Measurements from ENCODE around the gene PADI1.
A peak's percentile ranks its signal among the peaks of the same experiment; 100 is the strongest.

Gene PADI1

GRCh38 chr1:17214876-17215544 lies 10.1 kb downstream of the PADI1 start:
- no peak for DNase-seq (ENCODE audit: low read depth in 1 of 2, low spot score in 1 of 2)

GRCh38 chr1:17215545-17215890 lies 10.6 kb downstream of the PADI1 start:
- no peak for DNase-seq (ENCODE audit: low read depth in 1 of 2, low spot score in 1 of 2)

- no peak for DNase-seq (ENCODE audit: low read depth in 1 of 2, low spot score in 1 of 2)
Measured at GRCh38 chr1:17216078-17216477, 11.2 kb downstream of the PADI1 start.

GRCh38 chr1:17217607-17218006 lies 12.7 kb downstream of the PADI1 start:
- no peak for DNase-seq (ENCODE audit: low read depth in 1 of 2, low spot score in 1 of 2)

- no peak for DNase-seq (ENCODE audit: low read depth in 1 of 2, low spot score in 1 of 2)
Measured at GRCh38 chr1:17218939-17219338, 14.0 kb downstream of the PADI1 start.

- no peak for DNase-seq (ENCODE audit: low read depth in 1 of 2, low spot score in 1 of 2)
Measured at GRCh38 chr1:17220287-17220686, 15.4 kb downstream of the PADI1 start.

- DNase-seq (ENCODE audit: low read depth in 1 of 2, low spot score in 1 of 2), result no peak
Measured at GRCh38 chr1:17222557-17222956, 17.6 kb downstream of the PADI1 start.

GRCh38 chr1:17224434-17224833 lies 19.5 kb downstream of the PADI1 start:
- DNase-seq (ENCODE audit: low read depth in 1 of 2, low spot score in 1 of 2), result no peak

- no peak for DNase-seq (ENCODE audit: low read depth in 1 of 2, low spot score in 1 of 2)
Measured at GRCh38 chr1:17225140-17225539, 20.2 kb downstream of the PADI1 start.

- DNase-seq (ENCODE audit: low read depth in 1 of 2, low spot score in 1 of 2), result no peak
Measured at GRCh38 chr1:17227358-17227915, 22.5 kb downstream of the PADI1 start.

GRCh38 chr1:17228619-17229018 lies 23.7 kb downstream of the PADI1 start:
- DNase-seq (ENCODE audit: low read depth in 1 of 2, low spot score in 1 of 2), result no peak

GRCh38 chr1:17229379-17229778 lies 24.5 kb downstream of the PADI1 start:
- no peak for DNase-seq (ENCODE audit: low read depth in 1 of 2, low spot score in 1 of 2)

- no peak for DNase-seq (ENCODE audit: low read depth in 1 of 2, low spot score in 1 of 2)
Measured at GRCh38 chr1:17230106-17230505, 25.2 kb downstream of the PADI1 start.

GRCh38 chr1:17230671-17231310 lies 25.9 kb downstream of the PADI1 start:
- DNase-seq (ENCODE audit: low read depth in 1 of 2, low spot score in 1 of 2), result no peak

- no peak for DNase-seq (ENCODE audit: low read depth in 1 of 2, low spot score in 1 of 2)
Measured at GRCh38 chr1:17232759-17233661, 28.1 kb downstream of the PADI1 start.

GRCh38 chr1:17233675-17234320 lies 28.9 kb downstream of the PADI1 start:
- DNase-seq (ENCODE audit: low read depth in 1 of 2, low spot score in 1 of 2), result no peak

- no peak for DNase-seq (ENCODE audit: low read depth in 1 of 2, low spot score in 1 of 2)
Measured at GRCh38 chr1:17234405-17234804, 29.5 kb downstream of the PADI1 start.

- no peak for DNase-seq (ENCODE audit: low read depth in 1 of 2, low spot score in 1 of 2)
Measured at GRCh38 chr1:17235135-17235885, 30.4 kb downstream of the PADI1 start.

GRCh38 chr1:17236779-17237560 lies 32.0 kb downstream of the PADI1 start:
- peak; percentile 67 to 78 for DNase-seq (ENCODE audit: low read depth in 1 of 2, low spot score in 1 of 2)

GRCh38 chr1:17237561-17237903 lies 32.6 kb downstream of the PADI1 start:
- DNase-seq (ENCODE audit: low read depth in 1 of 2, low spot score in 1 of 2), result no peak

Measured in stimulated activated CD4-positive, alpha-beta T cell treated with anti-CD3 and anti-CD28 coated beads, Interleukin-15, amount 100 ng/mL, for 1 hour (primary cell).